Measurements from ENCODE around the gene EBI3.

GRCh38 chr19:4194353-4194752 is 35.0 kb upstream of the EBI3 start:
- no peak for TF ChIP-seq CTCF (IDR thresholded peaks at IDR 0.05)
- no peak for TF ChIP-seq POLR2A (IDR thresholded peaks at IDR 0.05)
- no peak for TF ChIP-seq EP300 (IDR thresholded peaks at IDR 0.05; ENCODE audit: low read depth)
- no peak for TF ChIP-seq POLR2AphosphoS5 (IDR thresholded peaks at IDR 0.05)
